ENCODE data around the gene MCF2.

Gene MCF2

GRCh38 chrX:139554991-139555675, 152.8 kb downstream of the MCF2 start:
- ATAC-seq (ENCODE audit: low read depth) (no peak), DNase-seq (ENCODE audit: low spot score) (no peak)
- no peaks in the 10 kb centered on the region for H3K4me1 ChIP-seq (ENCODE audit: insufficient read depth, poor library complexity, severe bottlenecking)
- H3K27ac ChIP-seq (ENCODE audit: poor library complexity, severe bottlenecking) = no peak overlapping the region
- no peaks in the 10 kb centered on the region for H3K9me3 ChIP-seq (ENCODE audit: severe bottlenecking)
- H3K4me3 ChIP-seq (ENCODE audit: severe bottlenecking) = no peak overlapping the region
- H3K27me3 ChIP-seq (ENCODE audit: insufficient read depth, poor library complexity, severe bottlenecking) = no peaks in the 10 kb centered on the region
- no peak for TF ChIP-seq CTCF (IDR thresholded peaks at IDR 0.05; ENCODE audit: poor library complexity, severe bottlenecking)
- no peaks in the 10 kb centered on the region for H3K36me3 ChIP-seq (ENCODE audit: low read depth)

- TF ChIP-seq CTCF (IDR thresholded peaks at IDR 0.05; ENCODE audit: poor library complexity, severe bottlenecking) = no peak
- ATAC-seq (ENCODE audit: low read depth) (no peak), DNase-seq (ENCODE audit: low spot score) (no peak)
- H3K9me3 ChIP-seq (ENCODE audit: severe bottlenecking) = no peaks in the 10 kb centered on the region
- no peaks in the 10 kb centered on the region for H3K4me1 ChIP-seq (ENCODE audit: insufficient read depth, poor library complexity, severe bottlenecking)
- H3K36me3 ChIP-seq (ENCODE audit: low read depth) = no peaks in the 10 kb centered on the region
- no peaks in the 10 kb centered on the region for H3K27me3 ChIP-seq (ENCODE audit: insufficient read depth, poor library complexity, severe bottlenecking)
- no peak overlapping the region for H3K4me3 ChIP-seq (ENCODE audit: severe bottlenecking)
- no peak overlapping the region for H3K27ac ChIP-seq (ENCODE audit: poor library complexity, severe bottlenecking)
Measured at GRCh38 chrX:139554376-139554775, 153.6 kb downstream of the MCF2 start.

GRCh38 chrX:139544591-139544990, 163.4 kb downstream of the MCF2 start:
- TF ChIP-seq CTCF (IDR thresholded peaks at IDR 0.05; ENCODE audit: poor library complexity, severe bottlenecking) = no peak

DNA sequence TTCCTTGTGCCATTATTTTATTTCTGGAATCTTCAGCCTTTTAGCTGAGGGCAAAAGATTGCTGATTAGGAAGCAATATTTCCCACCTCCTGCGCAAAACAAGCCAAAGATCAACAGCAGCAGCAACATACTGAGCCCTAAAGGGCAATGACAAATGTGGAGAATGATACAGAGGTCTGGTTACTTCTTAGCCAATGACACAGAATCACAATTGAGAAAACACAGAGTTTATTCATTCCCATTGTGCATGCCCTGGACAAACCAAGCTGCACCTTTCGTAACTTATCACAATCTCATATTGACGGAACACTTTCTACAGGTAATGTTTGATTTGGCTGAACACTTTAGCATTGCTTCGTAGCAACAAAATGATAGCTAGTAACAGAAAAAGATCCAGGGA, 164.0 kb downstream of the MCF2 start:
- Histone ChIP-seq H3K36me3 (ENCODE audit: low read depth) (no peaks in the 10 kb centered on the region), H3K4me1 (ENCODE audit: insufficient read depth, poor library complexity, severe bottlenecking) (no peaks in the 10 kb centered on the region), H3K4me3 (ENCODE audit: severe bottlenecking) (no peak overlapping the region), H3K27me3 (ENCODE audit: insufficient read depth, poor library complexity, severe bottlenecking) (no peaks in the 10 kb centered on the region), H3K9me3 (ENCODE audit: severe bottlenecking) (no peaks in the 10 kb centered on the region), H3K27ac (ENCODE audit: poor library complexity, severe bottlenecking) (no peak overlapping the region)
- no peak for ATAC-seq (ENCODE audit: low read depth)
- TF ChIP-seq CTCF (IDR thresholded peaks at IDR 0.05; ENCODE audit: poor library complexity, severe bottlenecking) = no peak
- DNase-seq (ENCODE audit: low spot score) = no peak

More at GRCh38 chrX:139544591-139544990, 163.4 kb downstream of the MCF2 start:
- no peaks in the 10 kb centered on the region for H3K36me3 ChIP-seq (ENCODE audit: low read depth)
- ATAC-seq (ENCODE audit: low read depth) (no peak), DNase-seq (ENCODE audit: low spot score) (no peak)
- H3K27ac ChIP-seq (ENCODE audit: poor library complexity, severe bottlenecking) = no peak overlapping the region
- no peaks in the 10 kb centered on the region for H3K9me3 ChIP-seq (ENCODE audit: severe bottlenecking)
- H3K4me3 ChIP-seq (ENCODE audit: severe bottlenecking) = no peak overlapping the region
- no peaks in the 10 kb centered on the region for H3K4me1 ChIP-seq (ENCODE audit: insufficient read depth, poor library complexity, severe bottlenecking)
- H3K27me3 ChIP-seq (ENCODE audit: insufficient read depth, poor library complexity, severe bottlenecking) = no peaks in the 10 kb centered on the region

DNA sequence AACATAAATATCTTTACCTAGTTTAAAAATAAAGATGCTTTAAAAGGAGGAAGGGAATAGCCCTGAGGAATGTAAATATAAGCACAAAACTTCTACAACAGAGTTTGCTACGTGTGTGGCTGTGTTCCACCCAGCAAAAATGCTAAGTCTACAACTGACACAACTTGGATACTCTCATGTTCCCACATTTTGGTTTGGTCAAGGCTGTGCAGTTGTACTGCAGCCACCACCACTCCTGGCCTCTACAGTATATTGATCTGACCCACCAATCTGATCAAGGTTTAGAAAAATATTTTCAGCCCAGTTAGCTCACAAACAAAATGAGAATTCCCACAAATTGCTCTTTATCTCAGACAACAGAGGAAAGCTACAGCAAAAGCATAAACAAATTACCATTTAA, 165.3 kb downstream of the MCF2 start:
- H3K4me3 ChIP-seq (ENCODE audit: severe bottlenecking) = no peak overlapping the region
- no peaks in the 10 kb centered on the region for H3K36me3 ChIP-seq (ENCODE audit: low read depth)
- ATAC-seq (ENCODE audit: low read depth) = no peak

More for the DNA sequence above, 165.3 kb downstream of the MCF2 start:
- no peaks in the 10 kb centered on the region for H3K4me1 ChIP-seq (ENCODE audit: insufficient read depth, poor library complexity, severe bottlenecking)
- H3K27ac ChIP-seq (ENCODE audit: poor library complexity, severe bottlenecking) = no peak overlapping the region
- H3K9me3 ChIP-seq (ENCODE audit: severe bottlenecking) = no peaks in the 10 kb centered on the region
- no peak for TF ChIP-seq CTCF (IDR thresholded peaks at IDR 0.05; ENCODE audit: poor library complexity, severe bottlenecking)
- no peak for DNase-seq (ENCODE audit: low spot score)
- H3K27me3 ChIP-seq (ENCODE audit: insufficient read depth, poor library complexity, severe bottlenecking) = no peaks in the 10 kb centered on the region

Data from RWPE2 (cell line).